Measurements from ENCODE around the gene EPM2A. TPM values are rescaled to one million over a fixed set of nuclear protein-coding genes. Genes with fewer than 3 reads are reported as not detected.

The EPM2A gene
- total RNA-seq, 1 donor = 11.6 TPM

- H3K4me3 ChIP-seq (ENCODE audit: insufficient read depth, low read length) = no peak overlapping the region
- no peak overlapping the region for H3K27ac ChIP-seq (ENCODE audit: low read depth, low read length)
- H3K27me3 ChIP-seq (ENCODE audit: insufficient read depth, low read length) = no peaks in the 10 kb centered on the region
- H3K4me2 ChIP-seq (ENCODE audit: insufficient read depth, low read length) = no peak overlapping the region
- DNase-seq (ENCODE audit: insufficient read length, low spot score, missing footprints) = no peak
- no peaks in the 10 kb centered on the region for H3K36me3 ChIP-seq (ENCODE audit: insufficient read depth, low read length)
- H4K20me1 ChIP-seq (ENCODE audit: insufficient read depth, low read length) = no peaks in the 10 kb centered on the region
- H3K9me3 ChIP-seq (ENCODE audit: low read depth, low read length) = no peaks in the 10 kb centered on the region
- TF ChIP-seq CTCF (IDR thresholded peaks at IDR 0.05; ENCODE audit: extremely low read depth, low read depth, low read length) = no peak
- no peaks in the 10 kb centered on the region for H3K79me2 ChIP-seq (ENCODE audit: insufficient read depth, low read length)
- H2AFZ ChIP-seq (ENCODE audit: low read length) = no peak overlapping the region
- H3K4me1 ChIP-seq (ENCODE audit: insufficient read depth, low read length) = peaks cover 7% of the 10 kb centered on the region
Observed at GRCh38 chr6:145689529-145689928, 45.8 kb downstream of the EPM2A start.

DNA sequence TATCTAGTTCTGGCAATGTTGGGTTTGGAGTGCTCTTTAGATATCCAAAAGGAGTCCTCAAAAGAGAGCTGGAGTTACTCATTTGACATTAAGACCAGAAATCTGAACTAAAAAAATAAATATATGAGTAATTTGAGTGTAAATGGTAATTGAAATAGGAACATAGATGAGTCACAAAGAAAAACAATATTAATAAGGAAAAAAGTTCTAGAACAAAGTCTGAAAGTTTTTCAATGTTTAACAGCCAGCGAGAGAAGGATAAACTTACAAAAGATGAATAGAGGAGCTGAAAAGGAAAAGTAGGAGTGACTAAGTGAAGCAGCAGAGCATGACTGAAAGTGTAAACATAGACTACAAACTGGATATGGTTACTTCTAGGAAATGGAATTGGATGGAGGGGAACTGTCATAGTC, 46.8 kb downstream of the EPM2A start:
- Histone ChIP-seq H3K4me3 (ENCODE audit: insufficient read depth, low read length) (no peak overlapping the region), H2AFZ (ENCODE audit: low read length) (no peak overlapping the region), H4K20me1 (ENCODE audit: insufficient read depth, low read length) (no peaks in the 10 kb centered on the region), H3K36me3 (ENCODE audit: insufficient read depth, low read length) (no peaks in the 10 kb centered on the region), H3K27ac (ENCODE audit: low read depth, low read length) (no peak overlapping the region), H3K4me1 (ENCODE audit: insufficient read depth, low read length) (peaks cover 7% of the 10 kb centered on the region), H3K9me3 (ENCODE audit: low read depth, low read length) (no peaks in the 10 kb centered on the region), H3K27me3 (ENCODE audit: insufficient read depth, low read length) (no peaks in the 10 kb centered on the region), H3K79me2 (ENCODE audit: insufficient read depth, low read length) (no peaks in the 10 kb centered on the region), H3K4me2 (ENCODE audit: insufficient read depth, low read length) (peak overlapping the region; percentile 38)
- no peak for TF ChIP-seq CTCF (IDR thresholded peaks at IDR 0.05; ENCODE audit: extremely low read depth, low read depth, low read length)
- DNase-seq (ENCODE audit: insufficient read length, low spot score, missing footprints) = peak; percentile 73

- TF ChIP-seq CTCF (IDR thresholded peaks at IDR 0.05; ENCODE audit: extremely low read depth, low read depth, low read length) = no peak
Observed at GRCh38 chr6:145685932-145686331, 49.4 kb downstream of the EPM2A start.

GRCh38 chr6:145681965-145682364, 53.4 kb downstream of the EPM2A start:
- DNase-seq (ENCODE audit: insufficient read length, low spot score, missing footprints) = no peak
- Histone ChIP-seq H3K4me3 (ENCODE audit: insufficient read depth, low read length) (no peak overlapping the region), H3K4me1 (ENCODE audit: insufficient read depth, low read length) (no peaks in the 10 kb centered on the region), H2AFZ (ENCODE audit: low read length) (no peak overlapping the region), H3K9me3 (ENCODE audit: low read depth, low read length) (no peaks in the 10 kb centered on the region), H4K20me1 (ENCODE audit: insufficient read depth, low read length) (no peaks in the 10 kb centered on the region), H3K27me3 (ENCODE audit: insufficient read depth, low read length) (no peaks in the 10 kb centered on the region), H3K79me2 (ENCODE audit: insufficient read depth, low read length) (no peaks in the 10 kb centered on the region), H3K27ac (ENCODE audit: low read depth, low read length) (no peak overlapping the region), H3K36me3 (ENCODE audit: insufficient read depth, low read length) (no peaks in the 10 kb centered on the region), H3K4me2 (ENCODE audit: insufficient read depth, low read length) (no peak overlapping the region)
- no peak for TF ChIP-seq CTCF (IDR thresholded peaks at IDR 0.05; ENCODE audit: extremely low read depth, low read depth, low read length)

More at GRCh38 chr6:145685932-145686331, 49.4 kb downstream of the EPM2A start:
- Histone ChIP-seq H3K27me3 (ENCODE audit: insufficient read depth, low read length) (no peaks in the 10 kb centered on the region), H3K79me2 (ENCODE audit: insufficient read depth, low read length) (no peaks in the 10 kb centered on the region), H2AFZ (ENCODE audit: low read length) (no peak overlapping the region), H3K36me3 (ENCODE audit: insufficient read depth, low read length) (no peaks in the 10 kb centered on the region), H3K27ac (ENCODE audit: low read depth, low read length) (no peak overlapping the region), H3K4me1 (ENCODE audit: insufficient read depth, low read length) (peaks cover 7% of the 10 kb centered on the region), H4K20me1 (ENCODE audit: insufficient read depth, low read length) (no peaks in the 10 kb centered on the region), H3K9me3 (ENCODE audit: low read depth, low read length) (no peaks in the 10 kb centered on the region), H3K4me3 (ENCODE audit: insufficient read depth, low read length) (no peak overlapping the region), H3K4me2 (ENCODE audit: insufficient read depth, low read length) (no peak overlapping the region)
- DNase-seq (ENCODE audit: insufficient read length, low spot score, missing footprints) = no peak

Data from osteoblast (primary cell).